ENCODE data around the gene DDIT4L. TPM values are rescaled to one million over a fixed set of nuclear protein-coding genes. Genes with fewer than 3 reads are reported as not detected.
"Not testable (repeated sequence)": the region's sequence is repeated elsewhere in the genome, so short reads cannot be mapped to it uniquely, and the experiment has no call there.

The DDIT4L gene
- total RNA-seq, 2 experiments from 2014 or later = 0.21 to 0.58 TPM

- CTCF ChIA-PET = interaction anchor here (1.8 kb wide), 1 partner anchor 47 kb away, joined by 5 read pairs; no protein-coding TSS in a partner anchor
- H3K27ac Mint-ChIP-seq = peak overlapping the region; percentile 5
- DNase-seq (no peak), ATAC-seq (no peak)
- H3K4me3 Mint-ChIP-seq = no peak overlapping the region
- H3K36me3 Mint-ChIP-seq = no peaks in the 10 kb centered on the region
- H3K9me3 Mint-ChIP-seq (ENCODE audit: low read depth) = no peaks in the 10 kb centered on the region
- no peaks in the 10 kb centered on the region for H3K27me3 Mint-ChIP-seq
- H3K4me1 Mint-ChIP-seq = peaks cover 24% of the 10 kb centered on the region
Observed at GRCh38 chr4:100147684-100148083, 42.6 kb downstream of the DDIT4L start.

GRCh38 chr4:100147198-100147597, 43.1 kb downstream of the DDIT4L start:
- Mint-ChIP-seq H3K27ac (peak overlapping the region; percentile 5), H3K4me1 (peaks cover 24% of the 10 kb centered on the region), H3K27me3 (peaks cover under 1% of the 10 kb centered on the region), H3K4me3 (no peak overlapping the region), H3K36me3 (no peaks in the 10 kb centered on the region), H3K9me3 (ENCODE audit: low read depth) (no peaks in the 10 kb centered on the region)
- CTCF ChIA-PET = interaction anchor here (1.8 kb wide), 1 partner anchor 46 kb away, joined by 5 read pairs; no protein-coding TSS in a partner anchor
- ATAC-seq (peak; percentile 49), DNase-seq (no peak)

GRCh38 chr4:100146756-100147155, 43.5 kb downstream of the DDIT4L start:
- H3K27ac Mint-ChIP-seq = no peak overlapping the region
- H3K4me1 Mint-ChIP-seq = peaks cover 24% of the 10 kb centered on the region
- no peak overlapping the region for H3K4me3 Mint-ChIP-seq
- CTCF ChIA-PET = no interaction called here
- DNase-seq = no peak
- peaks cover 4% of the 10 kb centered on the region for H3K27me3 Mint-ChIP-seq
- H3K36me3 Mint-ChIP-seq = no peaks in the 10 kb centered on the region
- ATAC-seq = no peak
- no peaks in the 10 kb centered on the region for H3K9me3 Mint-ChIP-seq (ENCODE audit: low read depth)

GRCh38 chr4:100137320-100137719, 52.9 kb downstream of the DDIT4L start:
- DNase-seq; H3K4me3 Mint-ChIP-seq; ATAC-seq; H3K27me3 Mint-ChIP-seq; H3K9me3 Mint-ChIP-seq (ENCODE audit: low read depth); CTCF ChIA-PET; H3K36me3 Mint-ChIP-seq; H3K4me1 Mint-ChIP-seq; H3K27ac Mint-ChIP-seq: not testable (repeated sequence)

Other genes starting within 250 kb of the DDIT4L start
- 10 to 100 TPM; 59.6 to 63.6 TPM for gene DNAJB14, start 243.8 kb downstream of the DDIT4L start, total RNA-seq
- gene H2AZ1, start 240.2 kb downstream of the DDIT4L start, total RNA-seq = 100 to 1,000 TPM; 607 to 663 TPM